ENCODE results near the gene CCDC169. TPM values are rescaled to one million over a fixed set of nuclear protein-coding genes. Genes with fewer than 3 reads are reported as not detected.

The CCDC169 gene
- total RNA-seq, 2 donors from 2014 or later: not detected

DNA sequence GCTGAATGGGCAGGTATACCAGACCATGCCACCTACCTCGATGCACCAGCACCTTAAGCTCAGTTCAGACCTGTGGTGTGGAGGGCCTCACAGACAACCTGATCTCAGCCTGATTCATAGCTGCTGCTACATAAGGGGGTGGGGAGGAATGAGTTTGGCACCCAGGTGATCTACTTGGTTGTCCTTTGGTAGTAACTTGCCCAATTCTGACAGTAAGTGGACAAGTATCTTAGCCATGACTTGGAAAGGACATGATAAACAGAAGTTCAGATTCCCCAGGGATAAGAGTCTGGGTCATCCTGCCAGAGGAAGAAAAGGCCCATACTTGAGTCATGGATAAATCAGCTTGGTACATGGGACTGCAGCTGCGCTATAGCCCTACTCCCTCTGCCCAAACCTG lies 54.9 kb downstream of the CCDC169 start:
- Histone ChIP-seq H3K9me3 (peaks cover 3% of the 10 kb centered on the region), H3K36me3 (no peaks in the 10 kb centered on the region), H3K27ac (no peak overlapping the region), H3K4me1 (ENCODE audit: control insufficient read depth in 1 of 2, low read depth in 2 of 2) (no peaks in the 10 kb centered on the region), H3K4me3 (no peak overlapping the region), H3K27me3 (replicated peaks; ENCODE audit: insufficient read depth) (no peaks in the 10 kb centered on the region)
- ATAC-seq (ENCODE audit: insufficient number of reproducible peaks, low FRiP score, low read depth): no peak
- no peak for DNase-seq (ENCODE audit: low spot score)
- TF ChIP-seq, protein P1, sequence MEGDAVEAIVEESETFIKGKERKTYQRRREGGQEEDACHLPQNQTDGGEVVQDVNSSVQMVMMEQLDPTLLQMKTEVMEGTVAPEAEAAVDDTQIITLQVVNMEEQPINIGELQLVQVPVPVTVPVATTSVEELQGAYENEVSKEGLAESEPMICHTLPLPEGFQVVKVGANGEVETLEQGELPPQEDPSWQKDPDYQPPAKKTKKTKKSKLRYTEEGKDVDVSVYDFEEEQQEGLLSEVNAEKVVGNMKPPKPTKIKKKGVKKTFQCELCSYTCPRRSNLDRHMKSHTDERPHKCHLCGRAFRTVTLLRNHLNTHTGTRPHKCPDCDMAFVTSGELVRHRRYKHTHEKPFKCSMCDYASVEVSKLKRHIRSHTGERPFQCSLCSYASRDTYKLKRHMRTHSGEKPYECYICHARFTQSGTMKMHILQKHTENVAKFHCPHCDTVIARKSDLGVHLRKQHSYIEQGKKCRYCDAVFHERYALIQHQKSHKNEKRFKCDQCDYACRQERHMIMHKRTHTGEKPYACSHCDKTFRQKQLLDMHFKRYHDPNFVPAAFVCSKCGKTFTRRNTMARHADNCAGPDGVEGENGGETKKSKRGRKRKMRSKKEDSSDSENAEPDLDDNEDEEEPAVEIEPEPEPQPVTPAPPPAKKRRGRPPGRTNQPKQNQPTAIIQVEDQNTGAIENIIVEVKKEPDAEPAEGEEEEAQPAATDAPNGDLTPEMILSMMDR (IDR thresholded peaks at IDR 0.05): no peak

DNA sequence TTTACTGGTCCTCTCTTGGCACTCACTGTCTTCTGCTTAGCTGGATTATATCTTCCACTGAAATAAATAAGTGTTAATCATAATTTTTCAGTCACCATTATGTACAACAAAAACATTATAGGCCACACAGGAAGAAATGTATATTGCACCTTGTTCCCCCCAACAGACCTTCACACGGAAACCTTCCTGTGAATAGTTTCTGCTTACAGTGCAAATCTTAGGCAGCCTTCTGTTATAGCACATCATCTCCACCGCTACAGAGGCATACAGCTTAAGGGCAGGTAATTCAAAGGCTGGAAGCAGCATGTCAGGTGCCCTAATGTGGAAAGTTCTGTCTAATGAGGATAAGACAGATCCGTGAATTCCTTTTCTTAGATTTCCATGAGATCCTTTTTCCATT lies 66.4 kb downstream of the CCDC169 start:
- no peaks in the 10 kb centered on the region for H3K27me3 ChIP-seq (replicated peaks; ENCODE audit: insufficient read depth)
- no peaks in the 10 kb centered on the region for H3K36me3 ChIP-seq
- no peak for ATAC-seq (ENCODE audit: insufficient number of reproducible peaks, low FRiP score, low read depth)
- peaks cover 5% of the 10 kb centered on the region for H3K9me3 ChIP-seq
- DNase-seq (ENCODE audit: low spot score): no peak
- TF ChIP-seq, protein P1 (IDR thresholded peaks at IDR 0.05): no peak
- no peaks in the 10 kb centered on the region for H3K4me1 ChIP-seq (ENCODE audit: control insufficient read depth in 1 of 2, low read depth in 2 of 2)
- H3K27ac ChIP-seq: no peak overlapping the region
- H3K4me3 ChIP-seq: no peak overlapping the region

DNA sequence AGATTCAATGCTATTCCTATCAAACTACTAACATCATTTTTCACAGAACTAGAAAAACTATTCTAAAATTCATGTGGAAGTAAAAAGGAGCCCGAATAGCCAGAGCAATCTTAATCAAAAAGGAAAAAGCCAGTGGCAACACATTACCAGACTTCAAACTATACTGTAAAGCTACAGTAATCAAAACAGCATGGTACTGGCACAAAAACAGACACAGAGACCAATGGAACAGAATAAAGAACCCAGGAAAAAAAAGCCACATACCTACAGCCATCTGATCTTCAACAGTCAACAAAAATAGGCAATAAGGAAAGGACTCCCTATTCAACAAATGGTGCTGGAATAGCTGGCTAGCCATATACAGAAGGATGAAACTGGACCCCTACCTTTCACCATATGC lies 72.9 kb downstream of the CCDC169 start:
- Histone ChIP-seq H3K4me1 (ENCODE audit: control insufficient read depth in 1 of 2, low read depth in 2 of 2) (no peaks in the 10 kb centered on the region), H3K4me3 (no peak overlapping the region), H3K36me3 (no peaks in the 10 kb centered on the region), H3K27ac (no peak overlapping the region), H3K9me3 (peaks cover 3% of the 10 kb centered on the region), H3K27me3 (replicated peaks; ENCODE audit: insufficient read depth) (no peaks in the 10 kb centered on the region)
- DNase-seq (ENCODE audit: low spot score) (no peak), ATAC-seq (ENCODE audit: insufficient number of reproducible peaks, low FRiP score, low read depth) (no peak)
- TF ChIP-seq, protein P1 (IDR thresholded peaks at IDR 0.05): no peak

DNA sequence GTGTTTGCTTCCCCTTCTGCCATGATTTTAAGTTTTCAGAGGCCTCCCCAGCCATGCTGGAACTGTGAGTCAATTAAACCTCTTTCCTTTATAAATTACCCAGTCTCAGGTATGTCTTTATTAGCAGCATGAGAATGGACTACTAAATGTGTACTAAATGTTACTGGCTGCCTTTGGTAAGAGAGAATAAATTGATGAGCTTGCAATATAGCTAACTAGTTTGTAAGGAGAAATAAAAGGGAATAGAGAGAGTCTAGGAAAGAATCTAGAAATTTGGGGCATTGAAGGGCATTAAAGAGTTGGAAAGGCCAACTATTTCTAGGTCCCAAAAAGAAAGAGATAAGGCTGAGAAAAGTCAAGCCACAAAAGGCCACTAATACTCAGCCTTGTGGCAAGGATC lies 77.7 kb downstream of the CCDC169 start:
- Histone ChIP-seq H3K27ac (no peak overlapping the region), H3K27me3 (replicated peaks; ENCODE audit: insufficient read depth) (no peaks in the 10 kb centered on the region), H3K36me3 (no peaks in the 10 kb centered on the region), H3K9me3 (no peaks in the 10 kb centered on the region), H3K4me3 (no peak overlapping the region), H3K4me1 (ENCODE audit: control insufficient read depth in 1 of 2, low read depth in 2 of 2) (no peaks in the 10 kb centered on the region)
- DNase-seq (ENCODE audit: low spot score) (no peak), ATAC-seq (ENCODE audit: insufficient number of reproducible peaks, low FRiP score, low read depth) (no peak)
- TF ChIP-seq, protein P1 (IDR thresholded peaks at IDR 0.05): no peak

DNA sequence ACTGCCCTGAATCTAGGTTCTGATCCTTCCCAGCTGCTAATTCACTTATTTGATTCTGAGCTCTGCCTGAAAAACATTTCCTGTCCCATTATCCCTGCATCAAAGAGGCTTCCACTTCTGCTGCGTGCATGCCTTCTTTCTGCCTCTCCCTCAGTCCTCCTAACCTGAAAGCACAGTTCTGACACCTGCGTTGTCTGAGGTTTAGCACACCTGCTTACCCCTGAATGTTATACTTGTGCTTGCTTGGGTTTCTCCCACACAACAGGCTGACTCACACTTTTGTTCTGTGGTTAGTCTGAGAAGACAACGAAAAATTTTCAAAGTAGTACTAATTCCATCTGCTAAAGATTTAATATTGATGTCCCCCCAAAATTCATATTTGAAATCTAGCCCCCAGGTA lies 80.2 kb downstream of the CCDC169 start:
- Histone ChIP-seq H3K27me3 (replicated peaks; ENCODE audit: insufficient read depth) (no peaks in the 10 kb centered on the region), H3K9me3 (no peaks in the 10 kb centered on the region), H3K27ac (no peak overlapping the region), H3K4me3 (no peak overlapping the region), H3K4me1 (ENCODE audit: control insufficient read depth in 1 of 2, low read depth in 2 of 2) (no peaks in the 10 kb centered on the region), H3K36me3 (no peaks in the 10 kb centered on the region)
- TF ChIP-seq, protein P1 (IDR thresholded peaks at IDR 0.05): no peak
- ATAC-seq (ENCODE audit: insufficient number of reproducible peaks, low FRiP score, low read depth): no peak
- no peak for DNase-seq (ENCODE audit: low spot score)
